ENCODE results near the gene SLC4A9. TPM values are rescaled to one million over a fixed set of nuclear protein-coding genes. Genes with fewer than 3 reads are reported as not detected.
A peak's percentile ranks its signal among the peaks of the same experiment; 100 is the strongest.

The SLC4A9 gene
- total and polyA plus RNA-seq, 2 donors (not counting 3 experiments of a cell fraction or from before 2014, with no cell fraction given), result not detected

- H3K9me3 ChIP-seq (replicated peaks; ENCODE audit: control insufficient read depth, insufficient read depth, low read length), result no peaks in the 10 kb centered on the region
- no peaks in the 10 kb centered on the region for H3K79me2 ChIP-seq (ENCODE audit: control insufficient read depth, insufficient read depth, low read length)
- TF ChIP-seq MAX (IDR thresholded peaks at IDR 0.05; ENCODE audit: insufficient read depth, insufficient read length) (no peak), GATA2 (IDR thresholded peaks at IDR 0.05; ENCODE audit: insufficient read depth, insufficient read length, low read depth, low read length) (no peak), POLR2A (IDR thresholded peaks at IDR 0.05; ENCODE audit: low read depth, low read length) (no peak), JUN (IDR thresholded peaks at IDR 0.05; ENCODE audit: borderline replicate concordance, insufficient read depth, insufficient read length, low read depth) (no peak), MYC (IDR thresholded peaks at IDR 0.05; ENCODE audit: low read depth, low read length) (no peak), POLR2AphosphoS5 (IDR thresholded peaks at IDR 0.05; ENCODE audit: insufficient read depth, low read depth, low read length) (no peak), EZH2 (IDR thresholded peaks at IDR 0.05; ENCODE audit: borderline replicate concordance, low read depth, low read length, severe bottlenecking) (no peak), FOS (IDR thresholded peaks at IDR 0.05; ENCODE audit: borderline replicate concordance, insufficient read depth, low read length) (no peak)
- TF ChIP-seq, protein P1, sequence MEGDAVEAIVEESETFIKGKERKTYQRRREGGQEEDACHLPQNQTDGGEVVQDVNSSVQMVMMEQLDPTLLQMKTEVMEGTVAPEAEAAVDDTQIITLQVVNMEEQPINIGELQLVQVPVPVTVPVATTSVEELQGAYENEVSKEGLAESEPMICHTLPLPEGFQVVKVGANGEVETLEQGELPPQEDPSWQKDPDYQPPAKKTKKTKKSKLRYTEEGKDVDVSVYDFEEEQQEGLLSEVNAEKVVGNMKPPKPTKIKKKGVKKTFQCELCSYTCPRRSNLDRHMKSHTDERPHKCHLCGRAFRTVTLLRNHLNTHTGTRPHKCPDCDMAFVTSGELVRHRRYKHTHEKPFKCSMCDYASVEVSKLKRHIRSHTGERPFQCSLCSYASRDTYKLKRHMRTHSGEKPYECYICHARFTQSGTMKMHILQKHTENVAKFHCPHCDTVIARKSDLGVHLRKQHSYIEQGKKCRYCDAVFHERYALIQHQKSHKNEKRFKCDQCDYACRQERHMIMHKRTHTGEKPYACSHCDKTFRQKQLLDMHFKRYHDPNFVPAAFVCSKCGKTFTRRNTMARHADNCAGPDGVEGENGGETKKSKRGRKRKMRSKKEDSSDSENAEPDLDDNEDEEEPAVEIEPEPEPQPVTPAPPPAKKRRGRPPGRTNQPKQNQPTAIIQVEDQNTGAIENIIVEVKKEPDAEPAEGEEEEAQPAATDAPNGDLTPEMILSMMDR (IDR thresholded peaks at IDR 0.05; ENCODE audit: extremely low read depth in 1 of 2, insufficient read depth in 1 of 2, low read depth in 1 of 2, low read length in 2 of 2), result no peak
- peak overlapping the region; percentile 60 for H2AFZ ChIP-seq (ENCODE audit: low read depth, low read length)
- FAIRE-seq, result no peak
- dilution Hi-C loops (cut with MboI; ENCODE audit: extremely low pct_ligation_motif_present, low sequenced_read_pairs) (no loop called here), intact Hi-C loops (cut with micrococcal nuclease) (loop anchor here (1.0 kb wide), 9 partner anchors 11 to 66 kb away; partner anchors contain the start of gene HBEGF)
- peaks cover 40% of the 10 kb centered on the region for H3K4me1 ChIP-seq (ENCODE audit: control insufficient read depth, extremely low read depth, insufficient read depth, low read length)
- no TSS peak for BruUV-seq (replicated peaks)
- peak overlapping the region; percentile 98 for H3K27ac ChIP-seq (ENCODE audit: insufficient read depth, low read depth, low read length)
- H3K36me3 ChIP-seq (ENCODE audit: control insufficient read depth in 2 of 2, extremely low read depth in 1 of 2, insufficient read depth in 2 of 2, low read length in 2 of 2), result no peaks in the 10 kb centered on the region
- H3K4me2 ChIP-seq (ENCODE audit: insufficient read depth, low read length), result peak overlapping the region; percentile 79
- CTCF ChIA-PET, result interaction anchor here (0.8 to 3.6 kb wide), 12 partner anchors 10 to 73 kb away, joined by 3 to 41 read pairs (median 4); partner anchors contain the start of genes HBEGF and PFDN1
- no peak for DNase-seq (ENCODE audit: low read depth, low spot score)
- POLR2A ChIA-PET, result interaction anchor here (0.8 to 4.3 kb wide), 8 partner anchors 9 to 67 kb away, joined by 3 to 33 read pairs (median 5); partner anchors contain the start of genes HBEGF and PFDN1
- H3K27me3 ChIP-seq (ENCODE audit: control insufficient read depth in 2 of 2, insufficient read depth in 2 of 2, low read length in 2 of 2), result no peaks in the 10 kb centered on the region
- no peak overlapping the region for H3K4me3 ChIP-seq (replicated peaks in 1 of 3; ENCODE audit: insufficient read depth in 1 of 3, low read depth in 1 of 3, low read length in 3 of 3)
- H3K9me1 ChIP-seq (replicated peaks; ENCODE audit: control insufficient read depth, extremely low read depth, insufficient read depth, low read length), result no peaks in the 10 kb centered on the region
- H3K9ac ChIP-seq (replicated peaks; ENCODE audit: extremely low read depth, insufficient read depth, low read length), result peak overlapping the region; percentile 88
- no peaks in the 10 kb centered on the region for H4K20me1 ChIP-seq (replicated peaks; ENCODE audit: control insufficient read depth, extremely low read depth, insufficient read depth, low read length)
Measured at GRCh38 chr5:140312791-140313189, 47.2 kb upstream of the SLC4A9 start.
